Coronary artery (tissue), 2 donors: Measurements from ENCODE around the gene CLEC16A.

Experiments
- DNase-seq: peaks from one replicate; pipeline ENCODE4 v3.0.0-alpha.2; 2017; ENCODE audit warnings: low spot score
- H3K27ac ChIP-seq, 2 donors: fragments of 200-600 bp; sonication (generic); one replicate each; pipeline ENCODE4 v1.5.1; 2016 to 2019
- H3K4me3 ChIP-seq: fragments of 200-600 bp; sonication (generic); 2 replicates; pipeline ENCODE4 v1.5.1; 2016; ENCODE audit warnings: mild to moderate bottlenecking, moderate library complexity
- CTCF ChIP-seq: fragments of 200-600 bp; sonication (generic); IDR thresholded peaks from one replicate; pipeline ENCODE4 v1.5.1; 2019; ENCODE audit warnings: antibody characterized with exemption

The CLEC16A gene

DNA sequence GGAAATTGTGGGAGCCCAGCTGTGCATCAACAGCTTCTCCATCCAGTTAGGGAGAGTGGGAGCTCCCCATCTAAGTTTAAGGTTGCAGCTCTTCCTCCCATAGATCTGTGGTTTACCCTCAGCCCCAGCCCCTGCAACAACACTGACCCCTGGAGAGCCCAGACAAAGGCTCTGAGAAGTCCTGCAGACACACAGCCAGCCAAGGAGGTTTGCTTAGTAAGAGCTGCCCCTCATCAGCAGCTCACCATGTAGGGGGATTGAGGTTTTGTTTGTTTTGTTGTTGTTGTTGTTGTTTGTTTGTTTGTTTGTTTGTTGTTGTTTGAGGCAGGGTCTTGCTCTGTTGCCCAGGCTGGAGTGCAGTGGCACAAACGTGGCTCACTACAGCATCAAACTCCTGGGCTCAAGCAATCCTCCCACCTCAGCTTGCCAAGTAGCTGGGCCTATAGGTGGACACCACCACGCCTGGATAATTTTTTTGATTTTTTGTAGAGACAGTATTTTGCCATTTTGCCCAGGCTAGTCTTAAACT is 138.6 kb downstream of the CLEC16A start:
- DNase-seq, result no peak
- H3K27ac ChIP-seq, result no peak overlapping the region
- TF ChIP-seq CTCF, result no peak
- H3K4me3 ChIP-seq, result no peak overlapping the region

GRCh38 chr16:11084484-11084875 is 140.1 kb downstream of the CLEC16A start:
- DNase-seq, result no peak
- H3K27ac ChIP-seq, result no peak overlapping the region
- TF ChIP-seq CTCF, result no peak

GRCh38 chr16:11084876-11085485 is 140.6 kb downstream of the CLEC16A start:
- Histone ChIP-seq H3K4me3 (no peak overlapping the region), H3K27ac (no peak overlapping the region)
- no peak for DNase-seq
- TF ChIP-seq CTCF, result no peak

More at GRCh38 chr16:11084484-11084875, 140.1 kb downstream of the CLEC16A start:
- no peak overlapping the region for H3K4me3 ChIP-seq

DNA sequence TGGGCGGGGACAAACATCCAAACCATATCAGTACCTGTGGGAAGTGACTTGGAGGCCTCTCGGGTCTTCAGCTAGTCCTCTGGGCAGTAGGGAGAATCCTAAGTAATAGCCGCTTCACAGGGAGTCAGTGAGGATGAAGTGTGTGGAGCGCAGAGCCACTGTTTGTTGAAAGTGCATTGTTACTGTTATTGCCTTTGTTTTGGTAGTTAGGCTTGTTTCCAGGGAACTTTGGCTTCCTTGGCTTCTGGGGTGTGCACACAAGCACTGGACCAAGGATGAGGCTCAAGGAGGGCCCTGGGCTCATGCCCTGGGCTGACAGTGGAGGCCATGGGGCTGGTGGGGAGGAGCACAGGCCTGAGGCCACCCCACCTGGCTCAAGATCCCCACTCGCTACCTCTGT is 141.6 kb downstream of the CLEC16A start:
- Histone ChIP-seq H3K4me3 (no peak overlapping the region), H3K27ac (no peak overlapping the region)
- DNase-seq, result no peak
- no peak for TF ChIP-seq CTCF

DNA sequence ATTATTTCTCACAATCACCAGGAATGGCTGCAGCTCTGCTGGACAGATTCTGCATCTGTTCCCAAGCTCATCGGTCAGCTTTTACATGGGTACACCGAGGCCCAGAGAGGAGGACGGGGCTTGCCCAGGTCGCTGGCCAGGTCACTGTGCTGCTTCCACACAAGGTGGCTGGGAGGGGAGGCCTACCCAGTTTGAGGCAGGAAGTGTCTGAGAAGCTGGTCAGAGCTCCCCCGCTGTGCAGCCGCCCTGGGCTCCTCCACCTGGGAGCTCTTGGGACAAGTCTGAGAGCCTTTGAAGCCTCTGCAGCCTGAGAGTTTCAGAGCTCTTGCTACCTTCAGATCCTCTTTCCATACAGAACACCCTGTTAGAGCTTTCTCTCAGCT is 143.3 kb downstream of the CLEC16A start:
- no peak overlapping the region for H3K27ac ChIP-seq
- H3K4me3 ChIP-seq, result no peak overlapping the region
- no peak for TF ChIP-seq CTCF
- no peak for DNase-seq

DNA sequence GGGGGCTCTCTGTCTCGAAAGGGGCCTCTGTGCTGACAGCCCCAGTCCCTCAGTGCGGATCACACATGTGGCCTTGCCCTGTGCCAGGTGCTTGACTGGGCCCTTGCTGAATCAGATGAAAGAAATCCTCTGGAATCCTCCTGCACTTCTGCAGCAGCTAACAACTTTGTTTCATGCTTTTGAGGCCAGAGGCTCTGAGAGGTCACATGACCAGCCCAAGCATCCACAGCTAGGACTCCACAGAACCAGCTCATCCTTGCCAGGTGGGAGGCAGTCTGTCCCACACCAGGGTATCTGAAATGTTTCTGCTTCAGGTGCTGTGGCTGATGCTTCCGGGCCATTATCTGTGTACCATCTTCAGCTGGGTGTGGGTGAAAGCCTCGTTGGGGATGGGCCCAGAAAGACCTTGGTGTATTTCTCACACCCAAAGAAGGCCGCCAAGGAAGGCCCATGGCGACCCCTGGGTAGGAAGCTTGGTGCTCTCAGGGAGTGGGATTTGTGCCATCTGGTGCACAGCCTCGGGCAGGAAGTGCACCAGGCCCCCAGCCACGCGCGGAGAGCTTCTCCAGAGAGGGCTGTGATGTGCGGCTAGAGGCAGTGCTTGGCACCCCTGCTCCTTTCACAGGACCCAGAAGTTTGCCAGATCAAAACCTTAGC is 143.8 kb downstream of the CLEC16A start:
- no peak for DNase-seq
- Histone ChIP-seq H3K27ac (no peak overlapping the region), H3K4me3 (no peak overlapping the region)
- TF ChIP-seq CTCF, result no peak

DNA sequence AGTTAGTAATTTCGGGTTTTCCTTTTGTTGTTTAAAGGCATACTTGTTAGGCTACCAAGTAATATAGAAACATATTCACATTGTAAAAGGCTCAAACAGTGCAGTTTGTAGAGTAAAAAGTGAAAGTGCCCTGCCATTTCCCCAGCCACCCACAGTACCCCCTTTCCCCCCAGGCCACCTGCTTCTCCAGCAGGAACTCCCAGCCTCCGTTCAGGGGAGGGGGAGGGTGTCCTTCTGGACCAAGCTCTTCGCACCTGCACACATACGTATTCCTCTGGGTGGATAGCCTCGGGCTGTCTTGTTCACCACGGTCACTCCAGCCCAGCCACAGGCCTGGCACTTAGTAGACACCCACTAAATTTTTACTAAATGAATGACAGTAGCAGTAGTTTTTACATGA is 144.5 kb downstream of the CLEC16A start:
- Histone ChIP-seq H3K27ac (no peak overlapping the region), H3K4me3 (no peak overlapping the region)
- TF ChIP-seq CTCF, result no peak
- DNase-seq, result no peak
